Right forelimb (tissue), 1 donor: ENCODE measurements around the gene PARS2.

ENCODE experiments used
- DNase-seq: peaks from one replicate; pipeline ENCODE4 v3.0.0-alpha.2; 2018

PARS2 gene

GRCh38 chr1:54768093-54768492 lies 3.8 kb upstream of the PARS2 start:
- DNase-seq, result no peak

GRCh38 chr1:54767526-54767925 lies 3.2 kb upstream of the PARS2 start:
- no peak for DNase-seq

- DNase-seq, result no peak
These were observed 2.4 kb upstream of the PARS2 start for GRCh38 chr1:54766726-54767125.

- DNase-seq, result no peak
These were observed 719 bp upstream of the PARS2 start for GRCh38 chr1:54764922-54765561.

GRCh38 chr1:54763816-54764132 lies 549 bp downstream of the PARS2 start:
- no peak for DNase-seq

- no peak for DNase-seq
These were observed 5.5 kb downstream of the PARS2 start for GRCh38 chr1:54758678-54759348.

GRCh38 chr1:54757833-54758232 lies 6.5 kb downstream of the PARS2 start:
- no peak for DNase-seq

GRCh38 chr1:54754486-54755285 lies 9.6 kb downstream of the PARS2 start:
- peak; percentile 28 for DNase-seq

- peak; percentile 39 for DNase-seq
These were observed 10.3 kb downstream of the PARS2 start for GRCh38 chr1:54754045-54754444.

- DNase-seq, result no peak
These were observed 12.9 kb downstream of the PARS2 start for GRCh38 chr1:54751426-54751825.

- DNase-seq, result no peak
These were observed 13.7 kb downstream of the PARS2 start for GRCh38 chr1:54750596-54750995.

- no peak for DNase-seq
These were observed 16.1 kb downstream of the PARS2 start for GRCh38 chr1:54748094-54748835.

GRCh38 chr1:54745864-54746263 lies 18.5 kb downstream of the PARS2 start:
- DNase-seq, result no peak

GRCh38 chr1:54745274-54745673 lies 19.0 kb downstream of the PARS2 start:
- DNase-seq, result no peak

GRCh38 chr1:54744696-54745095 lies 19.6 kb downstream of the PARS2 start:
- no peak for DNase-seq

GRCh38 chr1:54743416-54744226 lies 20.7 kb downstream of the PARS2 start:
- DNase-seq, result no peak

GRCh38 chr1:54742282-54742681 lies 22.0 kb downstream of the PARS2 start:
- no peak for DNase-seq

GRCh38 chr1:54741531-54741930 lies 22.8 kb downstream of the PARS2 start:
- DNase-seq, result no peak

- no peak for DNase-seq
These were observed 26.1 kb downstream of the PARS2 start for GRCh38 chr1:54738244-54738643.

- no peak for DNase-seq
These were observed 27.6 kb downstream of the PARS2 start for GRCh38 chr1:54736685-54737084.

GRCh38 chr1:54728027-54728426 lies 36.3 kb downstream of the PARS2 start:
- no peak for DNase-seq

- no peak for DNase-seq
These were observed 39.6 kb downstream of the PARS2 start for GRCh38 chr1:54724771-54725170.

- no peak for DNase-seq
These were observed 40.3 kb downstream of the PARS2 start for GRCh38 chr1:54723985-54724384.
